AG09309 (cell line): ENCODE data around the gene HMGXB3.
"Not testable (repeated sequence)": the region's sequence is repeated elsewhere in the genome, so short reads cannot be mapped to it uniquely, and the experiment has no call there.

Source experiments
- DNase-seq: peaks from one replicate; pipeline ENCODE4 v3.0.0-alpha.2; 2010; ENCODE audit warnings: low read depth
- H3K4me3 ChIP-seq: 2 replicates; pipeline ENCODE4 v1.5.1; 2011; ENCODE audit warnings: mild to moderate bottlenecking, low read depth, low read length, moderate library complexity; ENCODE audit not compliant: control insufficient read depth
- TF ChIP-seq, protein P1 (sequence below): IDR thresholded peaks from 2 replicates; pipeline ENCODE4 v1.5.1; 2011; ENCODE audit warnings: mild to moderate bottlenecking, low read depth, low read length, inconsistent platforms; ENCODE audit not compliant: insufficient read depth, control insufficient read depth; ENCODE audit errors: missing control alignments

HMGXB3 gene

DNA sequence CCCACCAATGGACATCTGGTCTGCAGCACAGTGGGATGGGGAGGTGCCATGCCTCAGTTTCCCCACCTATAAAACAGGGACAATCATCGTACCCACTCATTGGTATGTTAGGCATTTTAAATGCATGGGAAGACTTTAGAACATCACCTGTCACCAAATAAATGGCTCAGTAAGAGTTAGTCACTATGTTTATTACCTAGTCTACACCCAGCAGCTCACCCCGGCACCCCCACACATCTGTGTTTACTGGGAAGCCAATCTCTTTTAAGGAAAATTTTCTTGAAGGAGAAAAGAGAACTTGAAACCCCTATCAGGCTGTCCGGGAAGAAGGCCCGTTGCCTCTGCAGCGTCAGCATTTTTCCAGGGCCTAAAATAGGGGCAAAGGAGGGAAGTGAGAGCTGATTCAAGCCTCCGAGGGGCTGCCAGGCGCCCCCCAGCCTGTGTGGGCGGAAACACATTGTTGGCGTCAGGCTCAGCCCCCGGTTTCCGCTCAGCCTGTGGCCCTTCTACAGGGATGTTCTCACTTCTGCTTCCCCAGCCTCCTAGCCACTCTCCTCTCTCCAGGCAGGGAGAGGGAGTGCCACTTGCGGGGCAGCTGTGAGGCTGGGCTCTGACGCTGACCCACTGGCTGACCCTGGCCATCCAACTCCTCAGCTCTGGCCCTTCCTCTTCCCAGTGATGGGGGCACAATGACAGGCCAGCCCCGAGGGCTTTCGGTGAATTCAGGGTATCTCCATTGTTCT, 81.2 kb downstream of the HMGXB3 start:
- no peak for DNase-seq
- TF ChIP-seq, protein P1, sequence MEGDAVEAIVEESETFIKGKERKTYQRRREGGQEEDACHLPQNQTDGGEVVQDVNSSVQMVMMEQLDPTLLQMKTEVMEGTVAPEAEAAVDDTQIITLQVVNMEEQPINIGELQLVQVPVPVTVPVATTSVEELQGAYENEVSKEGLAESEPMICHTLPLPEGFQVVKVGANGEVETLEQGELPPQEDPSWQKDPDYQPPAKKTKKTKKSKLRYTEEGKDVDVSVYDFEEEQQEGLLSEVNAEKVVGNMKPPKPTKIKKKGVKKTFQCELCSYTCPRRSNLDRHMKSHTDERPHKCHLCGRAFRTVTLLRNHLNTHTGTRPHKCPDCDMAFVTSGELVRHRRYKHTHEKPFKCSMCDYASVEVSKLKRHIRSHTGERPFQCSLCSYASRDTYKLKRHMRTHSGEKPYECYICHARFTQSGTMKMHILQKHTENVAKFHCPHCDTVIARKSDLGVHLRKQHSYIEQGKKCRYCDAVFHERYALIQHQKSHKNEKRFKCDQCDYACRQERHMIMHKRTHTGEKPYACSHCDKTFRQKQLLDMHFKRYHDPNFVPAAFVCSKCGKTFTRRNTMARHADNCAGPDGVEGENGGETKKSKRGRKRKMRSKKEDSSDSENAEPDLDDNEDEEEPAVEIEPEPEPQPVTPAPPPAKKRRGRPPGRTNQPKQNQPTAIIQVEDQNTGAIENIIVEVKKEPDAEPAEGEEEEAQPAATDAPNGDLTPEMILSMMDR: no peak
- no peak overlapping the region for H3K4me3 ChIP-seq

DNA sequence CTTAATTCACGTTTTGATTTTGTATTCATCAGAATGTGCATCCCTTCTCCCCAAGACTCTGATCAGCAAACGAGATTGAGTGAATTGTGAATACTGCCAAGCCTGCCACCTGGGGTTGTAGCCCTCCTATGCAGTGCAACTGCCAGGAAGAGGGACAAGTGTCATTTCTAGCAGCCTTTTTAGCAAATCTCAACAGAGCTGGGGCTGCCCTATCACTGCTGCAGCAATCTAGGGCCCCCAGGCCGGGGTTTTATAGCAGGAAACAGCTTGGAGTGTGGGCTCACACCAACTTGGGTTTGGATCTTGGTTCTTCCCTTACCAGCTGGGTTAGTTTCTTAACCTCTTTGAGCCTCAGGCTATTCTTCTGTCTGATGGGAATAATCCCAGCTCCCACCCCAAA, 81.8 kb downstream of the HMGXB3 start:
- DNase-seq: no peak
- TF ChIP-seq, protein P1: no peak
- no peak overlapping the region for H3K4me3 ChIP-seq

DNA sequence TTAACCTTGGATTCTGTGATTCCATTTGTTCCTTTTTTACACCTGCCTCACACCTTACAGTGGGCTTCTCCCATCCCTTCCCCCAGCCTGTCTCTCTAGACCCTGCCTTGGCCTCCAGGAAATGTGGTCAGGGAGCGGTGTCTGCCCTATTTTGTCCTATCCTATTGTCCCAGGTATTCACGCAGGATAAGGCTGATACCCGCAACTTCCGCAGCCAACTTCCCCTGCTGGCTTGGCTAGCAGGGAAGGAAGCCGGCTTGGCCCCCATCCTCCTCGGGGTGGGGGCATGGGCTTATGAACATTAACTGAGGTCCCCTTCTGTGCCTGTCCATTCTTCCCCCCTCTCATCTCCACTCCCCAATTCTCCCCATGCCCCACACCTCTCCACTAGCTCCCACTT, 82.3 kb downstream of the HMGXB3 start:
- H3K4me3 ChIP-seq: no peak overlapping the region
- no peak for DNase-seq
- TF ChIP-seq, protein P1: no peak

DNA sequence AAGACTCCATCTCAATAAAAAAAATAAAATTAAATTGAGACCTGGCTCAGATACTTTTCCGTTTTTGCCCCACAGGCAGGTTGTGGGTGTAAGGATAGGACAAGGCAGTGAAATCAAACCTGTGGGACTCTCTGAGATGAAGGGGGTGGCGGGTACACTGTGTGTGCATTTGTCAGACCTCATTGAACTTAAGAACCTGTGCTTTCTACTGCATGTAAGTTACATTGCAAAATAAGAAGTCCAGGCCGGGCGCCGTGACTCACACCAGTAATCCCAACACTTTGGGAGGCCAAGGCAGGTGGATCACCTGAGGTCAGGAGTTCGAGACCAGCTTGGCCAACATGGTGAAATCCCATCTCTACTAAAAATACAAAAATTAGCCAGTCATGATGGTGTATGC, 84.2 kb downstream of the HMGXB3 start:
- not testable (repeated sequence) for DNase-seq, H3K4me3 ChIP-seq

DNA sequence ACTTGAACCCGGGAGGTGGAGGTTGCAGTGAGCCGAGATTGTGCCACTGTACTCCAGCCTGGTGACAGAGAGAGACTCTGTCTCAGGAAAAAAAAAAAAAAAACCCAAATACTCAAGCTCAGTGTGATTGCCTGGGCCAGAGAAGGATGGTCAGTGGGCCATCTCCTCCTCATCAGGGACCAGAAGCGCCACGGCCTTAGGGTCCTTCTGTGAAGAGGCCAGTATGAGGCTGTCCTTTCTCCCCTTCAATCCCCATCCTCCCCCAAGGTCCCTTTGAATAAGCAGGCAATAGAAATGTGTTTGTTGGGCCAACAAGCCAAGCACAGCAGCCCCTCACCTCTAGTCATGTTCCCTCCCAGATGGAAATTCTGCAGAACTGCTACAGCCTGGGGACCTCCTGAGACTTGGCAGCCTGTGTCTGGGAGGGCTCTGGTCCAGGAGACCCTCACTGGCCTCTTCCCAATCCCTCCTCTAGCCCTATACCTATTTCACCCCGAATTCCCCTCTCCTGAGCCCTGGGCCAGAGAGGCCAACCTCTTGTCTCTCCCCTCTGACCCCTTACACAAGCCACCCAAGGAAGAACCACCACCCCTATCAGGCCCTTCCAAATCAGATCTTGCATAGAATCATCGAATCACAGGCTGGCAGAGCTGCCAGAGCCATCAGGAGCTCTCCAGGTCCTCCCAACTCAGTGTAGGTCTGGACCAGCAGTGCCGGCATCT, 84.8 kb downstream of the HMGXB3 start:
- H3K4me3 ChIP-seq: no peak overlapping the region
- DNase-seq: no peak
- TF ChIP-seq, protein P1: no peak

DNA sequence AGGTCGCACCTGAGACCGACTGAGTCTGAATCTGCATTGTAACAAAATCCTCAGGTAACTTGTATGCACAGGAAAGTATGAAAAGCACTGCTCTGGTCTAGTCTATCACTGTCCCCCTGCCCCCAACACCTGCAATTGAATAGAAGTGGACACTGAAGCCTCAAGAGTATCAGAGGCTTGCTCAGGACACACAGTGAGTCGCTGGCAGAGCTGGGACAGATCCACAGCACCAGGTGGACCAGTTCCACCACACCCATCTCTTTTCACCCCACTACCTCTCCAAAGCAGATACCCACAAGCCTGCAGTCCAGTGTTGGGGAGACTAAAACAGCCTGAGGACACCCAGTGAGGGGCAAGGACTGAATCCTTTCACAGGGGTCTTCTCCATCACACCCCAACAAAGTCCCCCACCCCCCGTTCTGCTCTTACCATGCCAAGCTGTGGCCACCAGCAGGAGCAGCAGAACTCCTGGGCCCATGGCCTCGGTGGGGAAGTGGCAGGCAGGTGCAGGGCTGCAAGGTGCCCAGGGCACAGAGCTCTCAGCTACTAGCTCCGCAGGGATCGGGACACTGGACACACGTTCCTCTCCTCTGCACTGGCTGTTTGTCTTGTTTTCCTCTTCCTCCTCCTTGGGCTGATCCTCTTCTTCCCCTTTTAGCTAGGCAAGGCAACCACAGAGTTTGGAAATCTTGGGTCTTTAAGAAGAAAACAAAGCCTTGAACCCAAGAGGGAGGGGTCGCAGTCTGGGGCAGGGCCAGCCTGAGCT, 85.6 kb downstream of the HMGXB3 start, which contains the start of gene CSF1R:
Gene CSF1R, minus strand, starts transcription at position 605 of the 766 bp plus-strand sequence. Its CDS starts 127 bp downstream, at position 478.
- no peak for DNase-seq
- TF ChIP-seq, protein P1: no peak
- H3K4me3 ChIP-seq: no peak within 1 kb of the TSS
